HL-60 (cell line): ENCODE measurements around the gene GPHA2.

Source experiments
- DNase-seq, 2 experiments: peaks; one replicate each; pipeline ENCODE4 v3.0.0-alpha.2; 2010 to 2020; ENCODE audit warnings: low read depth in 1 of 2, low spot score in 1 of 2
- H3K27ac ChIP-seq: fragments of 250-450 bp; sonication (Bioruptor Pico); replicated peaks from 2 replicates; pipeline ENCODE4 v1.5.1; 2020; ENCODE audit warnings: mild to moderate bottlenecking, moderate library complexity
- H3K27me3 ChIP-seq: fragments of 250-450 bp; sonication (Bioruptor Pico); 2 replicates; pipeline ENCODE4 v1.5.1; 2021; ENCODE audit warnings: mild to moderate bottlenecking, moderate library complexity; ENCODE audit not compliant: insufficient read depth, poor library complexity, severe bottlenecking
- H3K4me3 ChIP-seq: replicated peaks from 2 replicates; pipeline ENCODE4 v1.5.1; 2011; ENCODE audit warnings: mild to moderate bottlenecking, control low read depth, low read length; ENCODE audit not compliant: insufficient read depth
- CTCF ChIP-seq: IDR thresholded peaks from one replicate; pipeline ENCODE4 v1.5.1; 2011; ENCODE audit warnings: low read length, control low read depth, inconsistent platforms; ENCODE audit not compliant: insufficient read depth
- GABPA ChIP-seq: IDR thresholded peaks from 2 replicates; pipeline ENCODE4 v1.6.1; 2012; ENCODE audit warnings: low read depth
- POLR2AphosphoS5 ChIP-seq: IDR thresholded peaks from 2 replicates; pipeline ENCODE4 v1.6.1; 2012; ENCODE audit warnings: low read depth
- SPI1 ChIP-seq: IDR thresholded peaks from 2 replicates; pipeline ENCODE4 v1.6.1; 2012; ENCODE audit warnings: low read depth, mild to moderate bottlenecking, borderline replicate concordance
- TF ChIP-seq, protein P1 (sequence below): IDR thresholded peaks from 2 replicates; pipeline ENCODE4 v1.6.1; 2012; ENCODE audit warnings: low read depth; ENCODE audit not compliant: insufficient replicate concordance

GPHA2 gene

GRCh38 chr11:64888406-64888728 is 47.3 kb downstream of the GPHA2 start:
- Histone ChIP-seq H3K4me3 (no peak overlapping the region), H3K27me3 (no peaks in the 10 kb centered on the region), H3K27ac (peak overlapping the region; percentile 13; the same call in 1 of the 2 replicates)
- no peak for TF ChIP-seq SPI1
- no peak for TF ChIP-seq GABPA
- no peak for TF ChIP-seq CTCF
- no peak for DNase-seq

GRCh38 chr11:64887757-64888405 is 47.8 kb downstream of the GPHA2 start:
- TF ChIP-seq CTCF (peak; percentile 61), POLR2AphosphoS5 (0 out of 2 replicates have a peak, but pooled peaks have one; percentile 26), GABPA (peak; percentile 19; the same call in 1 of the 2 replicates), SPI1 (peak; percentile 43; the same call in 1 of the 2 replicates)
- TF ChIP-seq, protein P1, sequence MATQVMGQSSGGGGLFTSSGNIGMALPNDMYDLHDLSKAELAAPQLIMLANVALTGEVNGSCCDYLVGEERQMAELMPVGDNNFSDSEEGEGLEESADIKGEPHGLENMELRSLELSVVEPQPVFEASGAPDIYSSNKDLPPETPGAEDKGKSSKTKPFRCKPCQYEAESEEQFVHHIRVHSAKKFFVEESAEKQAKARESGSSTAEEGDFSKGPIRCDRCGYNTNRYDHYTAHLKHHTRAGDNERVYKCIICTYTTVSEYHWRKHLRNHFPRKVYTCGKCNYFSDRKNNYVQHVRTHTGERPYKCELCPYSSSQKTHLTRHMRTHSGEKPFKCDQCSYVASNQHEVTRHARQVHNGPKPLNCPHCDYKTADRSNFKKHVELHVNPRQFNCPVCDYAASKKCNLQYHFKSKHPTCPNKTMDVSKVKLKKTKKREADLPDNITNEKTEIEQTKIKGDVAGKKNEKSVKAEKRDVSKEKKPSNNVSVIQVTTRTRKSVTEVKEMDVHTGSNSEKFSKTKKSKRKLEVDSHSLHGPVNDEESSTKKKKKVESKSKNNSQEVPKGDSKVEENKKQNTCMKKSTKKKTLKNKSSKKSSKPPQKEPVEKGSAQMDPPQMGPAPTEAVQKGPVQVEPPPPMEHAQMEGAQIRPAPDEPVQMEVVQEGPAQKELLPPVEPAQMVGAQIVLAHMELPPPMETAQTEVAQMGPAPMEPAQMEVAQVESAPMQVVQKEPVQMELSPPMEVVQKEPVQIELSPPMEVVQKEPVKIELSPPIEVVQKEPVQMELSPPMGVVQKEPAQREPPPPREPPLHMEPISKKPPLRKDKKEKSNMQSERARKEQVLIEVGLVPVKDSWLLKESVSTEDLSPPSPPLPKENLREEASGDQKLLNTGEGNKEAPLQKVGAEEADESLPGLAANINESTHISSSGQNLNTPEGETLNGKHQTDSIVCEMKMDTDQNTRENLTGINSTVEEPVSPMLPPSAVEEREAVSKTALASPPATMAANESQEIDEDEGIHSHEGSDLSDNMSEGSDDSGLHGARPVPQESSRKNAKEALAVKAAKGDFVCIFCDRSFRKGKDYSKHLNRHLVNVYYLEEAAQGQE = no peak
- peak overlapping the region; percentile 31 for H3K27ac ChIP-seq
- peak; percentile 73 to 82 for DNase-seq
- H3K4me3 ChIP-seq = no peak overlapping the region
- no peaks in the 10 kb centered on the region for H3K27me3 ChIP-seq

DNA sequence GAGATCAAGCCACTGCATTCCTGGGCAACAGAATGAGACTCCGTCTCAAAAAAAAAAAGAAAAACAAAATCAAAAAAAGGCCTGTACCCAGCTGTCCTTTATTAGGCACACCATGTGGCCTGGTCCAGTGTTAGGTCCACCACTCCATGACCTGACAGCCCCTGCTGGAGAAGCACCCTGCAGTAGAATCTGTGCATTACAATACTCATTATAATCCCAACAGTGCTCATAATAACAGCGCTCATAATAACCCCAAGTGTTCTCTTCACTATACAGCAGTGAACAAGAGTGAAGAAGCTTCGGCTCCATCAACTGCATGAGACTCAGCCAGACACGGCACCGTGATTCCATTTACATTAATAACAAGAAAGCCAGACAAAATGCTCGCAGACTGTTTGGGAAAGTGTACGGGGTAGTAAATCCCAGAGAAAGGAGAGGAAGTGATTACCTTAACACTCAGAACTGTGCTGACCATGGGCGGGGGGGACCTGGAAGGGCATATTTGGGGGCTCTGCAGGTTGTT is 48.4 kb downstream of the GPHA2 start:
- no peaks in the 10 kb centered on the region for H3K27me3 ChIP-seq
- TF ChIP-seq SPI1 (0 out of 2 replicates have a peak, but pooled peaks have one; percentile 27), POLR2AphosphoS5 (no peak)
- H3K4me3 ChIP-seq = no peak overlapping the region
- H3K27ac ChIP-seq = peak overlapping the region; percentile 31
- DNase-seq = no peak

DNA sequence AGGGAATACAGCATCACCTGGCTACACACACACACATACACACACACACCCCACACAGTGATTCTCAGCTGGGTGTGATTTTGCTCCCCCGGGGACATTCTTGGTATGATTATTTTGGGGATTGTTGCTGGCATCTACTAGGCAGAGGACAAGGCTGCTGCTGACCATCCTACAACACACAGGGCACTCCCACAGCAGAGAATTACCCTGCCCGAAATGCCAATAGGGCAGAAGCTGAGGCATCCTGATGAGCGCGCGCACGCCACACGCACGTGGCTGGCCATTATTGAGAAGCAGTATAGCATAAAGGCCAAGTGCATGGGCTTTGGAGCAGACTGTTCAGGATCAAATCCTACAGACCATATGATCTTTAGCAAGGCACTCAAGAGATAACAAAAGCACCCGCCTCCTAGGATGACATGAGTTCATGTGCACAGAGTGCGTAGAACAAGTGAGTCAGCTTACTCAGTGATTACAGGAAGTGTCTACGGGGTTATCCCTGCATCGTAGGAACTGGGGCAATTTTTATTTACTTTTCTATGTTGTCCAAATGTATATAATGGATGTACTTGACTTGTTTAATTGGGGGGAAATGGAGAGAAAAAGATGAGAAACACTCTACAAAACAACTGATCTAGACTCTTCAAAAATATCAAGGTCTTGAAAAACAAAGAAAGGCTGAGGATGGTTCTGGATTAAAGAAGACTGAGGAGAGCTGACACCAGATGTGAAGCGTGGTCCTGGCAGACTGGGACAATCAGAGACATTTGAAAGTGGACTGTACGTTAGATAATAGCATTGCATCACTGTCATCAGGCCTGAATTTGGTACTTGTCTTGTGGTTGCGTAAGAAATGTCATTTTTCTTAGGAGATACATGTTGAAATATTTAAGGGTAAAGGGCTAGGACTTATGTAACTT is 50.1 kb downstream of the GPHA2 start:
- peak overlapping the region; percentile 63 for H3K27ac ChIP-seq
- no peak overlapping the region for H3K4me3 ChIP-seq
- no peaks in the 10 kb centered on the region for H3K27me3 ChIP-seq
- TF ChIP-seq POLR2AphosphoS5 (peak; percentile 37; the same call in 1 of the 2 replicates), GABPA (peak; percentile 11; the same call in 1 of the 2 replicates), CTCF (no peak), SPI1 (peak; percentile 59; the same call in 1 of the 2 replicates)
- TF ChIP-seq, protein P1 = no peak
- DNase-seq = peak; percentile 76 to 96
